OCI-LY1 (cell line): ENCODE results near the gene GIPC3.

Experiments
- H2AFZ ChIP-seq: fragments of 200-600 bp; sonication (generic), shearing (Covaris generic); 2 replicates; pipeline ENCODE4 v1.6.0; 2014; ENCODE audit warnings: antibody characterized with exemption, mild to moderate bottlenecking, low read length
- H3F3A ChIP-seq: fragments of 200-600 bp; sonication (generic), shearing (Covaris generic); 2 replicates; pipeline ENCODE4 v1.6.0; 2014; ENCODE audit warnings: mild to moderate bottlenecking, antibody characterized with exemption, low read length, moderate library complexity; ENCODE audit not compliant: insufficient read depth
- H3K27ac ChIP-seq: fragments of 200-600 bp; sonication (generic); 2 replicates; pipeline ENCODE4 v1.5.1; 2014; ENCODE audit warnings: low read length, mixed run types, mild to moderate bottlenecking, low read depth; ENCODE audit not compliant: poor library complexity, severe bottlenecking
- H3K27me3 ChIP-seq: fragments of 200-600 bp; sonication (generic); 2 replicates; pipeline ENCODE4 v1.6.0; 2014; ENCODE audit warnings: antibody characterized with exemption, mild to moderate bottlenecking, low read length, moderate library complexity; ENCODE audit not compliant: insufficient read depth
- H3K36me3 ChIP-seq: fragments of 200-600 bp; sonication (generic); 2 replicates; pipeline ENCODE4 v1.6.1; 2014; ENCODE audit warnings: mild to moderate bottlenecking, antibody characterized with exemption, low read length, moderate library complexity, mixed read lengths; ENCODE audit not compliant: insufficient read depth
- H3K4me1 ChIP-seq: fragments of 200-600 bp; sonication (generic); 2 replicates; pipeline ENCODE4 v1.5.1; 2014; ENCODE audit warnings: mild to moderate bottlenecking, low read length, moderate library complexity; ENCODE audit not compliant: insufficient read depth, severe bottlenecking
- H3K4me2 ChIP-seq: fragments of 200-600 bp; sonication (generic), shearing (Covaris generic); 2 replicates; pipeline ENCODE4 v1.6.1; 2014; ENCODE audit warnings: low read length
- H3K4me3 ChIP-seq: fragments of 200-600 bp; sonication (generic); 2 replicates; pipeline ENCODE4 v1.5.1; 2014; ENCODE audit warnings: low read length, low read depth, mild to moderate bottlenecking, mixed read lengths; ENCODE audit not compliant: poor library complexity, severe bottlenecking
- H3K79me2 ChIP-seq: fragments of 200-600 bp; shearing (Covaris generic); 2 replicates; pipeline ENCODE4 v1.6.1; 2016; ENCODE audit warnings: mixed run types, low read length, mixed read lengths; ENCODE audit not compliant: insufficient read depth
- H3K9ac ChIP-seq: fragments of 200-600 bp; sonication (generic), shearing (Covaris generic); 2 replicates; pipeline ENCODE4 v1.6.1; 2014; ENCODE audit warnings: mild to moderate bottlenecking, low read length, mixed read lengths
- H3K9me2 ChIP-seq: fragments of 200-600 bp; sonication (generic), shearing (Covaris generic); 2 replicates; pipeline ENCODE4 v1.6.1; 2014; ENCODE audit warnings: low read depth, mild to moderate bottlenecking, low read length, mixed read lengths
- H3K9me3 ChIP-seq: fragments of 200-600 bp; shearing (Covaris generic); 2 replicates; pipeline ENCODE4 v1.6.1; 2014; ENCODE audit warnings: low read length, mixed read lengths
- H4K20me1 ChIP-seq: fragments of 200-600 bp; sonication (generic), shearing (Covaris generic); 2 replicates; pipeline ENCODE4 v1.6.0; 2016; ENCODE audit warnings: mild to moderate bottlenecking, low read length; ENCODE audit not compliant: insufficient read depth
- CTCF ChIP-seq: fragments of 200-600 bp; sonication (generic), shearing (Covaris generic); IDR thresholded peaks from 2 replicates; pipeline ENCODE4 v1.5.1; 2017; ENCODE audit warnings: mild to moderate bottlenecking, antibody characterized with exemption, low read length, moderate library complexity, mixed read lengths
- EZH2 ChIP-seq: fragments of 200-600 bp; sonication (generic), shearing (Covaris generic); IDR thresholded peaks from 2 replicates; pipeline ENCODE4 v1.8.0; 2017; ENCODE audit warnings: borderline replicate concordance, mixed run types, mild to moderate bottlenecking, antibody characterized with exemption, low read length, moderate library complexity, mixed read lengths

Gene GIPC3

GRCh38 chr19:3536429-3537100 lies 48.7 kb upstream of the GIPC3 start:
- H3F3A ChIP-seq = no peaks in the 10 kb centered on the region
- no peaks in the 10 kb centered on the region for H3K9me2 ChIP-seq
- no peaks in the 10 kb centered on the region for H3K4me1 ChIP-seq
- H3K79me2 ChIP-seq = no peaks in the 10 kb centered on the region
- H3K9ac ChIP-seq = no peak overlapping the region
- H3K4me3 ChIP-seq = no peak overlapping the region
- H3K9me3 ChIP-seq = no peaks in the 10 kb centered on the region
- no peak overlapping the region for H2AFZ ChIP-seq
- peaks cover 56% of the 10 kb centered on the region for H3K36me3 ChIP-seq
- no peaks in the 10 kb centered on the region for H4K20me1 ChIP-seq
- no peaks in the 10 kb centered on the region for H3K27me3 ChIP-seq
- H3K27ac ChIP-seq = no peak overlapping the region
- H3K4me2 ChIP-seq = no peak overlapping the region
- TF ChIP-seq EZH2 = no peak
- TF ChIP-seq CTCF = no peak

- TF ChIP-seq EZH2 = no peak
- no peak for TF ChIP-seq CTCF
- no peak overlapping the region for H2AFZ ChIP-seq
- H3F3A ChIP-seq = no peaks in the 10 kb centered on the region
- no peaks in the 10 kb centered on the region for H3K4me1 ChIP-seq
- H3K27ac ChIP-seq = no peak overlapping the region
- H3K36me3 ChIP-seq = peaks cover 52% of the 10 kb centered on the region
- no peaks in the 10 kb centered on the region for H3K9me2 ChIP-seq
- no peaks in the 10 kb centered on the region for H3K79me2 ChIP-seq
- no peaks in the 10 kb centered on the region for H4K20me1 ChIP-seq
- no peak overlapping the region for H3K4me2 ChIP-seq
- H3K4me3 ChIP-seq = no peak overlapping the region
- H3K9me3 ChIP-seq = no peaks in the 10 kb centered on the region
- H3K9ac ChIP-seq = no peak overlapping the region
- H3K27me3 ChIP-seq = no peaks in the 10 kb centered on the region
Measured at GRCh38 chr19:3537101-3537437, 48.2 kb upstream of the GIPC3 start.

- no peak for TF ChIP-seq CTCF
- TF ChIP-seq EZH2 = no peak
- no peak overlapping the region for H3K9ac ChIP-seq
- H3K4me2 ChIP-seq = no peak overlapping the region
Measured at GRCh38 chr19:3537438-3538240, 47.6 kb upstream of the GIPC3 start.

More at GRCh38 chr19:3537438-3538240, 47.6 kb upstream of the GIPC3 start:
- Histone ChIP-seq H3K79me2 (no peaks in the 10 kb centered on the region), H3K27me3 (no peaks in the 10 kb centered on the region), H3K4me1 (no peaks in the 10 kb centered on the region), H3K9me3 (no peaks in the 10 kb centered on the region), H3F3A (no peaks in the 10 kb centered on the region), H3K36me3 (peaks cover 46% of the 10 kb centered on the region), H3K27ac (no peak overlapping the region), H2AFZ (no peak overlapping the region), H3K9me2 (no peaks in the 10 kb centered on the region), H4K20me1 (no peaks in the 10 kb centered on the region), H3K4me3 (no peak overlapping the region)
